NCI-H1436 treated with DMSO at 0.1 percent for 48 hours (cell line): ENCODE data around the gene MPEG1.

Experiments used
- DNase-seq: peaks from one replicate; lab custom pipeline; 2025; lab: John Stamatoyannopoulos, UW

MPEG1 gene, protein sequence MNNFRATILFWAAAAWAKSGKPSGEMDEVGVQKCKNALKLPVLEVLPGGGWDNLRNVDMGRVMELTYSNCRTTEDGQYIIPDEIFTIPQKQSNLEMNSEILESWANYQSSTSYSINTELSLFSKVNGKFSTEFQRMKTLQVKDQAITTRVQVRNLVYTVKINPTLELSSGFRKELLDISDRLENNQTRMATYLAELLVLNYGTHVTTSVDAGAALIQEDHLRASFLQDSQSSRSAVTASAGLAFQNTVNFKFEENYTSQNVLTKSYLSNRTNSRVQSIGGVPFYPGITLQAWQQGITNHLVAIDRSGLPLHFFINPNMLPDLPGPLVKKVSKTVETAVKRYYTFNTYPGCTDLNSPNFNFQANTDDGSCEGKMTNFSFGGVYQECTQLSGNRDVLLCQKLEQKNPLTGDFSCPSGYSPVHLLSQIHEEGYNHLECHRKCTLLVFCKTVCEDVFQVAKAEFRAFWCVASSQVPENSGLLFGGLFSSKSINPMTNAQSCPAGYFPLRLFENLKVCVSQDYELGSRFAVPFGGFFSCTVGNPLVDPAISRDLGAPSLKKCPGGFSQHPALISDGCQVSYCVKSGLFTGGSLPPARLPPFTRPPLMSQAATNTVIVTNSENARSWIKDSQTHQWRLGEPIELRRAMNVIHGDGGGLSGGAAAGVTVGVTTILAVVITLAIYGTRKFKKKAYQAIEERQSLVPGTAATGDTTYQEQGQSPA

DNA sequence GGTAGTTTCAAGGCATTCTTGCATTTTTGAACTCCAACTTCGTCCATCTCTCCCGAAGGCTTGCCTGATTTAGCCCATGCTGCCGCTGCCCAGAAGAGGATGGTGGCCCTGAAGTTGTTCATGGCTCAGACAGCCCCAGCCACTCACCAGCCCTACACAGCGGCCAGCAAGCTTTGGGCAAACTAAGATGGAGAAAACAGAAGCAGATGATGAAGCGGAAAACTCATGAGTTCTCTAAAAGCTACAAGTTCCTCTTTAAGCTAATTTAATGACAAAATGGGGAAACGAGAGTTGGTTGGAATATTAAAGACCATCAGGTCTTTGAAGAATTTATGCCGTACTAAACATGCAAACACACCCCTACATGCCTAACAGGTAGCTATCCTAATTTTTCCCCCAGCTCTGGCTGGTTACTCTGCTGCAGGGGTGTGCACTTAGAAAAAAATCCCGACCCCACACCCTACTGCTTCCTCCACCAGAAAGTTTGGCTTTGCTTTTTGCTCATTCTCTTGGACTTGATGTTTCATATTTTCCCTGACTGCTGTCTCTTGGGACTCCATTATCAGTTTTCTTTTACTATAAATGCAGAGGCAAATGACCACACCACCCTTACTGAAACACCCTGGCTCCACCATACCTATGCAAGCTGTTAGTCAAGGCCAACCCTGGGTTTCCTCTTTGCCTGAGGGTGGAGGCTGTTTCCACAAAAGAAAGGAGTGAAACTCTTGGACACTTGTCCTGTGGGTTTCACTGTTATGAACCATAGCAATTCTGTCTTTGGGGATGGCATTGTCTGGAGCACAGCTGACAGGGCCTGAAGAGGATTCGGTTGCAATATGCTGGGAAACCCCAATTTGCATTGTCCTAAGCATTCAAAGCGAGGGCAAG is at the start of gene MPEG1:
Gene MPEG1 (minus strand): TSS at position 184 of the 888 bp plus-strand sequence. CDS start 62 bp downstream, at position 122.
- DNase-seq, result no peak

DNA sequence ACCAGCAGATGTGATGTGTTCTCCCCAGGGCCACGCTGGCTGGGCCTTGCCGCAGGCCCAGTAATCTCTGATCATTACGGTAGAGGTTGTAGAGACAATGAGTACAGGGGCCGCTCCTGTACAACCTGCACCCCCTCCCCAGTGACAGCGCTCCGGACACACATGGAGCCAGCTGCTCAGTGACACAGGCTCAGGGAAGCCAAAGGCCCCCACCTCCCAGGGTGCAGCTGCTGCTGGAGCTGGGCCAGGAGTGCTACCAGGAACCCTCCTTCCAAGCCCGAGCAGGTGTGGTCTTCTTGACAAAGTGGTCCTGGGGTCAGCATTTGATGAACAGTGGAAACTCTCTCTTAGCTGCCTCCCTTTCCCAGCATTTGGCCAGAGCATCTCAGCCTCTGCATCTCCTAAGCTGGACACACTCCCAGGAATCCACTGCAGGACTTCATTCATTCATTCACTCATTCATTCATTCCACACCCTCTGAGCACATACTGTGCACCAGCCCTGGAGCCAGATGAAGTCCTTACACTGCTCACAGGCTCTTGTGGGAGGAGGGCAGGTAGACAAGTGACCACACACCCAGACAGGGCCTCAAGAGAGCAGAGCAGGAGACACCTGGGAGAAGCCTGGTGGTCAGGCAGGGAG is 49.6 kb upstream of the MPEG1 start:
- no peak for DNase-seq

DNA sequence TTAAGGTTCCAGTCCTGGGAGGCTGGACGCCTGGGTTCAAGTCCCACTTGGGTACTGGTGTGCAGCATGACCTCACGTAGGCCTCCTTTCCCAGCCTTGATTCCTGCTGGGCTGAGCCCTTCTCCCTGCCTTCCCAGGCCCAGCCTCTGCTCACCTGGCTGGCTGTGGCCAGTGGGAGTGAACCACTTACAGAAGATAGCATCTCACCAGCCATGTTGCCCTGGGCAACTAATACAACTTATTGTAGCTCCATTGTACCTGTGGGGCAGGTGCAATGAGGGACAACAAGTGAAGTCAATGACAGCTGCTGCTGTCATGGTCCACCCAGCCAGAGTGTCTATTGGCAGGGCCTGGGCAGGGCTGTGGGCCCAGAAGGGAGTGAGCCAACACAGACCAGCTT is 48.4 kb upstream of the MPEG1 start:
- DNase-seq, result no peak

DNA sequence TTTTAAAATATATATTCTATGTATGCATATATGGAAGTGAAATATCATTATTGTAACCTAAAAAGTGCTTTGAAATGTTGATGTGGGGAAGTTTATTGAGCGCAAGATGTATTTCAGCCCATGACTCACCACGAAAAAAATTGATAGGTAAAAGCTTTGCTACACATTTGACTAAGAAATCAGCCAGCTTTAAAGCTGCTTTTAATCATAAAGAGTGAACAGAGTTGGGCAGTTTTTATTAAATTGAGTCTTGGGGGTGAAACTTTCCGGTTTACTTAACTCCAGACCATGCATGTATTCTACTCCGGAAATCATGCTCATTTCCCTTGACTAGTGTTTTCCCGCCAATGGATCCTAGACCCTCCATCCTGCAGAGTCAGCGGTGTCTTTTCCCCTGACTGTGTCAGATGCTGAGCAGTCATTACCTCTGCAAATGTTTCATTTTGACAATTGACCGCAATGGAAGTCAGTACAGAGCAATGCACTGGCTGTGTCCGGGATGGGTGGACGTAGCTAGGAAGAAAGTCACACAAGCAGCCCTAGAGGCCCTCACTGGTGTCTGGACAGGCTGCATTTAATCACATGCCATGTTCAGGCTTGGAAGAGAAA is 47.2 kb upstream of the MPEG1 start:
- DNase-seq, result no peak

DNA sequence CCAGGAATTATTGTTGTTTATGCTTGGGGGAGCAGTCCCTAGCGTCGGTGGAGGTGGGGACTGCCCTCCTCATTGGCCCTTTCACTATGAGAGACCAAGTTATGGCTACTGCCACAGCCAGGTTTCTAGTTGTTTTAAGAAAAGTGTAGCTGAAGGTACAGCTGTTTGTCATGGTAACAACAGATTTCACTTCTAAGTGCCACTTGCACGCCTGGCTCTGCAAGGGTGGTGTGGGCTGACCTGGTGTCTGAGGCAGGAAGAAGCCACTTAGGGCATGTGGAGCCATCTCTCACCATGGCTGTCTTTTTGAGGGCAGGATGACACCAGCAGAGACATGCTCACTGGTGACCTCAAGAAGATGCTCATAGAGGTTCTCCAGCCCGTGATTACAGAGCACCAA is 46.3 kb upstream of the MPEG1 start:
- DNase-seq, result no peak

- no peak for DNase-seq
Observed at GRCh38 chr11:59255281-59255680, 42.6 kb upstream of the MPEG1 start.

DNA sequence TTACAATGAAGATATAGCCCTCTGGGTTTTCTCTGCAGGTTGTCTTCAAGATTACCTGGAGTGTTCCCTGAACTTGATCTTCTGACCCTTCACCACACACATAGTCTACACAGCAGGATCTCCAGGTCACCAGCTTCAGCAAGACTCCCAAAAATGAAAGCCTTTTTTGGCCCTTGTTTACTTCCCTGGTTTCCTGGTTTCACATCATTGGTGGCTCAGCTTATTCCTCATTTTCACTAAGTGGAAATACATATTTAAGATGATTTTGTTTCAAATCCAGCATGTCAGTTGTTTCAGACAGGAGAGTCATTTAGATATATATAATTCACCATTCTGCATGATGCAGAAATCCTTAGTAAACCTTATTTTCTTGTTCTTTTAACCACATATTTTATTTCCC is 41.6 kb upstream of the MPEG1 start:
- no peak for DNase-seq

DNA sequence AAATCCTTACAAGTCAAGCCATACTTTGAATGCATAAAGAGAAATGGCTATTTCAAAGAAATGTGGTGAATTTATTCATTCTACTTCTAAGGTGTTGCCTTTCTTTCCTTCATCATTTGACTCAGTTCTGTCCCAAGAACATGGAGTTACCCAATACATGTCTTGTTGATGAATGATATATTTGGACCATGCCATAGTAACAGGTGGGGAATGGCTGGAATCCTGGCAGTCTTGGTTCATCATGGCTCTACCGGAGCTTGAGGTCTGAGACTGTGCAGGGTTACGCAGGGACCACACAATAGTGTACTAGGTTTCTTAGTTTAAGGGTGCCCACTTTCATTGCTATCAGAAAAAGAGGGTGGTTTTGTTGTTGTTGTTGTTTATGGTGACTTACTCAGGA is 40.3 kb upstream of the MPEG1 start:
- no peak for DNase-seq

GRCh38 chr11:59249535-59249934 is 36.8 kb upstream of the MPEG1 start:
- DNase-seq, result no peak

DNA sequence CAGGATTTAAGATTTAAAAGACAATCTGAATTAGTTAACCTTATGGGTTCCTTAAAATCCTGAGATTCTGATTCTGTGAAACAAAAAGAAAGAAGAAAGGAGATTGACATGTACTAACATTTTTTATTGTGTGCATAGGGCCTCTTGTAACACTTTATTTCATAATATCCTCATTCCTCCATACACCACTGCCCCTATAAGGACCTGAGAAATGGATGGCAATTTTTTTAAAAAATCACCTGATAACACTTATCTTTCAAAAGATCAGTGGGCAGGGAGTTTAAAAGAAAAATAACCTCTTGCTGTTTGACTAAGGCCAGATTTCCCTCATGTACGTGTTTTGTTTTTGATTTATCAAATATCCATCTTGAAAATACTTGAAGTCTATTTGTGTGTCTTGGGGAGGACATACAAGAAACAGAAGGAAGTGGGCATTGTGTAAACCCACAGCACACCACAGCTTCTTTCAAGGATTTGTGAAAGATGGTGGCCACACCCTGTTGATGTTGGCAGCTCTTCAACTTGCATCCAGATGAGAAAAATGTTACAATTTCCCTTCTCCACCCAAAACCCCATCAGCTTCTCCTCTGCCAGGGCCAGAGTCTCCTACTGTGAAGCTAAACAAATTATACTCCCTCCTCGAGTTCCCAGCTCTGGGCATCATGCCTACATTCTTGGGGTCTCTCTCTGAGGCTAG is 35.0 kb upstream of the MPEG1 start:
- DNase-seq, result no peak

GRCh38 chr11:59243633-59244032 is 30.9 kb upstream of the MPEG1 start:
- no peak for DNase-seq

GRCh38 chr11:59240322-59240721 is 27.6 kb upstream of the MPEG1 start:
- no peak for DNase-seq

- DNase-seq, result no peak
Observed at GRCh38 chr11:59226396-59226795, 13.7 kb upstream of the MPEG1 start.

- no peak for DNase-seq
Observed at GRCh38 chr11:59225017-59225416, 12.3 kb upstream of the MPEG1 start.

DNA sequence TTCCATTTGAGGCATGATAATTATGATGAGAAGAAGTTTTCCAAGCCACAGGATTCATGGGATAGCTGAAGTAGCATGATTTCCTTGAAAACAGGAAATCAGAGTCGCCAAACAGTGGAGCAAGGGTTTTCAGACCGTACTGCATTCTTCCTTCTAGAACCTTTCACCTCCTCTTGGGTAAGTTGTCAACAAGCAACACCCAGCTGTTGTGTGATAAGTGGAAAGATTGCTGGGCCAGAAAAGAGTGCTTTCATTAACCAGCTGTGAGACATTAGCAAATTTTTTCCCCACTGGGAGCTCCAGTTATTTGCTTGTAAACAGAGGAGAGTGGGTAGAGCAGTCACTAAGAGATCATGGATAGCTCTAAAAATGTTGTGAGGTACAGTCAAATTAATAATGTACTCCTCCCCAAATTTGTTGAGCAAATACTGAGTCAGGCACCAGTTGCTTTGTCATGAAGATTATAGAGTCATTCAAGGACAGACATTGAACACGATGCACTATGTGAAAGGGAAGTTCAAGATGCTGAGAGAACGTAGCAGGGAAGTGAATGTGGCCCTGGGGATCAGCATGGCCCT is 11.7 kb upstream of the MPEG1 start:
- no peak for DNase-seq

- no peak for DNase-seq
Observed at GRCh38 chr11:59223611-59224010, 10.9 kb upstream of the MPEG1 start.

DNA sequence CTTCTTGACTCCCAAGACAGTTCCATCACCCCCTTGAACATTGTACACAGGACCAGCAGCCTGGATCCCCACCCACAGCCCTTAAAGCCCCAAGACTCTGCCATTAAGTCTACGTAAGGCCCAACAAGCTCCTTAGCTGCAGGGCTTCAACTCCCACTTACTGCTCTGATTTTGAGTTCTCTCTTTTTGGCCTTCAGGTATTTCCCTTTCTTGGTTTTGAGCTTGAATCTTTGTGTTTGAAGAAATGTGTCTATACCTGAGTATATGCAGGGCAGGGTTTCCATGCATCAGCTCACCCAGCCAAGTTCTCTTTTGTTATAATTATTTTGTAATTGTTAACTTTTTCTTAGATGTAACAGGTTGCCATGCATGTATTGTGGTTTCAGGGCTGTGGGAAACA is 10.4 kb upstream of the MPEG1 start:
- DNase-seq, result no peak

DNA sequence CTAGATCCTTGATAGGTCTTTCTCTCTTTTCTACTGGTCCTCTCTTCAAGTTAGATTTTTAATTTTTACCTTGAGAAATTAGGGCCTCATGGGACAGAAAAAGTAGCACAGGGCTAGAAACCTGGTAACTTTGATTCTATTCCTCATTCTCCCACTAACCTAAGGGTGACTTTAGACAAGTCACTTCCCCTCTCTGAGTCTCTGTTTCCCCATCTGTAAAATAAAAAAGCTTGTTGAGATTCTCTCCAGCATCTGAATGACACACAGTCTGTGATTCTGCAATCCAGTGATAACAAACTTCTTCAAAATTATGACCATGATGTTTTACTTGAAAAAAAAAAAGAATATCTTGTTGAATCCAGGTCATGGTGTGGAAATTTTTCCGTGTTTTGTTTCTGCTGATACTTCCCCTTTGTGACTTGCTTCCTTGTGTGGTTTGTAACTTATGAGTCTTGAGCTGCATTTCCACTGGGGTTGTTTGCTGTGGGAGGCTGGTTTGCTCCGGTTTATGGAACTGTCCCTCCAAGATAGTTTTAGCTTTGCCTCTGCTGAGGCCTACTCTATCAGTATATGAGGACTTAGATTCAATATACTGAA is 9.8 kb upstream of the MPEG1 start:
- no peak for DNase-seq

GRCh38 chr11:59221441-59221840 is 8.7 kb upstream of the MPEG1 start:
- DNase-seq, result no peak

DNA sequence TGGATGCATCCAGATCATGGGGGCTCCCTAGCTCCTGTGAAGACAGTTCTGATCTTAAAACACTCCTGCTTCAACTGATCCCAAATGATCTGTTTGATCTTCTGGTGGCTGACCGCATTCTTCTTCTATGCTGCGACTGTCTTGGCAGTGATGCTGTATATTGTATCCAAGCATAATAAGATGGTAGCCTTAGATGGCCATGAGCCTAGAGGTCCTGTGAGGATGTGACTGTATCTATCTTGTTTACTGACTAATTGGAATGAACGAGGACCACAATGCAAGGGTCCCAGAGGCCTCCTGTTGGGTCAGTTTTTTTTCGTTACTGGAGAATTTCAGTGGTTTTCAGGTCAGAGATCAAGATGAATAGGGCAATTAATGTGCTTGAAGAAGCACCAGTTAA is 7.1 kb upstream of the MPEG1 start:
- no peak for DNase-seq
